Fibroblast of skin of left biceps (primary cell): ENCODE results near the gene ITGA7.

Experiments used
- DNase-seq, 2 experiments: peaks; one replicate each; pipeline ENCODE4 v3.0.0-alpha.2; 2013; ENCODE audit warnings: low read depth in 2 of 2

The ITGA7 gene

DNA sequence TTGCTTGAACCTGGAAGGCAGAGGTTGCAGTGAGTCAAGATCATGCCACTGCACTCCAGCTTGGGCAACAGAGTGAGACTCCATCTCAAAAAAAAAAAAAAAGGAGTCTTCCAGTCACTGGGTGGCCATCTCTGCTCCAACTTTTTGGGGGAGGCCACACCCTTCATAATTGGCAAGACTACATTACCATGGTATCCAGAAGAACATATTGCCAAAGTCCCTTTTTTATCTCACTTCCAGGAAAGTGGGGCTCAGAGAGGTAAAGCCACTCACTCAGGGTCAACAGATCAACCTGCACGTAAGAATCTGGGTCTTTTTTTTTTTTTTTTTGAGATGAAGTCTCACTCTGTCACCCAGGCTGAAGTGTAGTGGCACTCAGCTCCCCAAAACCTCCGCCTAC, 26.2 kb upstream of the ITGA7 start:
- no peak for DNase-seq

DNA sequence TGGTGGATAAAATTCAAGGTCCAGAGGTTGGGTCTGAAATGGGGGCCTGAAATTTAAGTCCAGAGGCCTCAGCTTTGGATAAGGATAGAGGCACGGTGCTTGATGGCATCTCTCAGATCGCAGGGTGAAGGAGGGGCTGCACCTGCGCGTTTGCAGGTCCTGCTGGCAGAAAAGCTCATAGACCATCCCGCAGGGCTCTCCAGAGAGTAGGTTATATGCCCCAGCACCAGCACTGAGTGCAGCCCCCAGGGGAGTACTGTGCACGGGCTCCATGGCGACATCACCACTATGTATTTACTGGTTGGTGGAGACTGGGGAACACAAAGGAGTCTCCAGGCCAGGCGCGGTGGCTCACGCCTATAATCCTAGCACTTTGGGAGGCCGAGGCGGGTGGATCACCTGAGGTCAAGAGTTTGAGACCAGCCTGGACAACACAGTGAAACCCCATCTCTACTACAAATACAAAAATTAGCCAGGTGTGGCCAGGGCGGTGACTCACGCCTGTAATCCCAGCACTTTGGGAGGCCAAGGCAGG, 25.4 kb upstream of the ITGA7 start:
- DNase-seq: no peak

DNA sequence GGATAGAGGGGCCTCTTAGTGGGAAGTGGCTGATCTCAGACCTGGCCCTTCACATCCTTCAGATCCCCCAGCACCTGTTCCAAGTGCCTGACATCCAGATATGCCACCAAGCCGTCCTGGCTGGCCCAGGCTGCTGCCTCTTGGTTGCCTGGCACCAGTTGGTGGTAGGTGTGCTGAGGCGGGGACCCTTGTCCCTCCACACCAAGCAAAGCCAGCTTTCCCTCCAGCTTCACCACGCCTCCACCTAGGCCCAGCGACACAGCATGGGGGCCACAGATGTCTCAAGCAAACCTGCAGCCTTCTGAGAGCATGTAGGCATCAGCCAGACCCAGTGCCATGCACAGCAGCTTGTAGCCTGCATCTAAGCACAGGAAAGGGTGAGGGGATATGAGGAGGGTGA, 24.6 kb upstream of the ITGA7 start:
- no peak for DNase-seq

DNA sequence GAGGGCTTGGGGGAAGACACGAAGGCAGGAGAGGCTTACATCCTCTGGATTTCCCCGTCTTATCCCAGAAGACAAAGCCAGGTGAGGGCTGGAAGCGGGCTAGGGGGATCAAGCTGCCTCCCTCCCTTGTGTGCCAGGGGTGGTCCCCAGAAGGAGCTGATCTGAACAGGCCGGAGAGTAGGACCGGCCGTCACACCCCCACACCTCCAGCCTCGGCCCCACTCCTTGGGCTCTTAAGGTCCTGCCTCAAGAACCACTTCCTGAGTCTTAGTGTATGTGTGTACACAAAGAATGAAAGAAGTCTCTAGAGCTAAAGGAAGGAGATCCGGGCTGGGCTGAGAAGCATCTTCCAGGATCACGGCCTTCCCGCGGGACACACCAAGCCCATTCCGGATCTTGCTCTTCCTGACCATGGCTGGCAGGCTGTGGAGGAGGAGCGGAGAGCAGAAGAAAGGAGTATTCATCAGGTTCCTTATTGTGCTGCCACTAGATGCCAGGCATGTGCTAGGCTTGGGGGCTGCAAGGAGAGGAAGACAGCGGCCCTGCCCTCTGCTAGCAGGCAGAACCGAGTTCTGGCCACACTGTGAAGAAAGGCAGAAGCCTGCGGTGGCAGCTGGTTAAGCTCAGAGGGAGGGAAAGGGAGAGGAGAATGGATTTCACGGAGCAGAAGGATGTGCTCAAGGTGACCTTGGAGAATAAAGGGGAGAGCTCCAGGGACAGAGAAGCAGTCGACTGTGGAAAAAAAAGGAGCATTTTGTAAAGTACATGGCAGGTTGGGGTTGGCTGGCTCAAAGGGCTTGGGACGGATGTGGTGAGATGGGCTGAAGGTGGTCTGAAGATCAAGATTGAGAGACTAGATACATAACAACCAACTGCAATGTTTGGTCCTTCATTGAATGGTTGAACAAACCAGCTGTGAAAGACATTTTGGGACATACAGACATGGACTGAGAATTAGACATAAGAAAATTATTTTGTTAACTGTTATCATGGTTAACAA, 22.4 kb upstream of the ITGA7 start:
- DNase-seq: no peak

DNA sequence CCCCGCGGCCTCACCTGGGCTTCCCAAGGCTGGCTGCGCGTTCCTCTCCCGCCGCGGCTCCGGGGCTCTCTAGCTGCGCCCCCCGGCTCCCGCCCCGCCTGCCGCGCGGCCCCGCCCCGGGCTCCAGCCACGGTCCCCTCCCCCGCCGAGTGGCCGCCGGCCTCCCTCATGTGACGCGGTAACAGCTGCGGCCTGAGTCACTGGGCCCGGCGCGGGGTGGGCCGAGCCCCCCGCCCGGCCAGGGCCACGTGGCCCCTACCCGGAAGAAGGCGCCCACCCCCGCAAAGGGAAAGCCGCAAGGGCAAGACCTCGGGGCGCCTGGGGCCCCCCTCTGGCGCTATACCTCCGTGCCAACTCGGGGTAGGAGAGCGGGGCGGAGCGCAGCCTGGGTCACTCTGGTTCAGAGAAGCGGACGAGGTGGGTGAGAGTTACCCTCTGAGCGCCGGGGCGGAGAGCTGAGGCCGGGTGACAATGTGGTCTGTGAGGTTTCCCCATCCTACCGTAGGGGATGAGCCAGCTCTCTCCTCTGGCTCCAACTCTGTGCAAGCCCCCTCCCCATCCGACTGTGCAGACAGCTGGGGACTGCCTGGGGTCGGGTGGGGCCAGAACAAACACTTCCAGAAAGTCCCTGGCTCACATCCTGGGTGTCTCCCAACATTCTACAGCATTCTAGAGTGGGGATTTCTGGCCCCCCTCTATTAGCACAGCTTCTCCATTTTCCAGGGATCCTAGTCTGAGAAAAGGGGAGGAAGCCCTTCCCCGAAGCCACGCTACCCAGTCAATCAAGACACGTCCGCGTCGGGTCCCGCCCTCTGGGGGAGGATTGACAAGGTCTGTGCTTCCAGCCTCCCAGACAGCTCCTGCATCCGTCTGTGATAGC, 21.5 kb upstream of the ITGA7 start, which contains the start of gene CD63:
TSS of gene CD63 (minus strand) at position 71 of the 880 bp plus-strand sequence. CDS start 668 bp downstream, outside the sequence.
- DNase-seq: peak; percentile 88

DNA sequence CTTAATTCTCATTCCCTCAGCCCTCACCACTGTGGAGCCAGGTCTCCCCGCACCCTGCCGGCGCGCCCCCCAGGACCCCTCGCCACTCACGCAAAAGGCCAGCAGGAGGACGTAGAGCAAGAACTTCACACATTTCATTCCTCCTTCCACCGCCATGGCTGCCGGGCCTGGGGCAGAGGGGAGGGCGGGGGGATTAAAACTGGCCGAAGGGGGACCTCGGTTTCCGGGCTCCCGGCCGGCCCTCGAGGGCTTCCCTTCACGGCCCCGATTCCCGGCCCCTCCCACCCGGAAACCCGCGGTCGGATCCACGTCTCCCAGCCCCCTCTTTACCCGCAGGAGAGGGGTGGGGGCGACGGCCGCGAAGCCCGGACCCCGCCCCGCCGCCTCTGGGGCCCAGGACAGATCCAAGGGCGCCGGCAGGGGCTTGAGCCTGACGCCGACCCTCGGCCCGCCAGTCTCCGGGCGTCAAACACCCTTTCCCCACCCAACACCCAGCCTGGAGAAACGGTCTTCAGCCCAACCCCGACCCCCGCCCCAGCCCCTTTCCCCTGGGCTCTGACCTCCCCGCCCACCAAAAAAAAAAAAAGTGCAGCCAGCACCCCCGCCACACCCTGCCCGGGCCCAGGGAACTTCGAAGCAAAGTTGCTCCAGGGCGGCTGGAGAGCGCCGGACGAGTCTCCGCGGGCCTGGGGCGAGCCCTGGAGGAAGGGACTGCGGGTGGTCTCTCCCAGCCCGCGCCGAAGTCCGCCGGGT, 20.7 kb upstream of the ITGA7 start:
- DNase-seq: no peak

DNA sequence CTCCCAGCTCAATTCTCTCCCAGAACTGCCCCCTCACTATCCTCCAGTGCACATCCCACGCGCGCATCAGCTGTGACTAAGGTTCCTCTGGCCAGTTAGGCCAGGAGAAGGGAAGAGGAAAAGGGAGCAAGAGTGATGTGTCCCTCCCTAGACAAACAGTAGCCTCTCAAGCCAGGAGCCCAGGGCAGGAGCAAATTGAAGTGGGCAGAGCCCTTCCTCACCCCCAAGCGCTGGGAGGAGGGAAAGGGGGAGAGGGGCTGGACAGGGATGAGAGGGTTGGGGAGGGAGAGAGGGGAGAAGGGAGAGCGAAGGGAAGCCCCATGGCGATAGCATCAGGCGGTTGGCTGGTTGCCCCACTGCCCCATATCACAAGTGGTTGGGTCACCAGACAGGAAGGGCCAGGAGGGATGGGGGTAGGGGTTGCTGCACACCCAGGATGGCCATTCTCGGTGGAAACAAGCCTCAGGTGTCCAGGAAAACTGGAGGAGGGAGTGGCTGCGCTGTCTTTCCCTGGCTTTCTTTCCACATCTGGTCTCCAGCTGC, 20.0 kb upstream of the ITGA7 start:
- DNase-seq: no peak

DNA sequence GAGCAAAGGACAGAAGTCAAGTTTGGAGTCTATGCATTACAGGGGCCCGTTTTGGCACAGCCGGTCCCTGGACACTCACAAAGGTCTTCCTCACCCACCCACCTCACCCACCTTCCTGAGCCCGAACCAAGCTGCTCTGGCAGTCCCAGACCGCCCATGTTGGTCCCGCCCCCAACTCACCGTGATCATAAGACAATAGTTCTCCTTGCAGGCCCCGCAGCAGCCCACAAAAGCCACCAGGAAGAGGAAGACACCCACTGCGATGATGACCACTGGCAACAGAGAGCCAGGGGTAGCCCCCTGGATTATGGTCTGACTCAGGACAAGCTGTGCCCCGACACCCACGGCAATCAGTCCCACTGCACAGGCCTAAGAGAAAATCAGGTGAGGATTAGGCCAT, 19.3 kb upstream of the ITGA7 start:
- no peak for DNase-seq

DNA sequence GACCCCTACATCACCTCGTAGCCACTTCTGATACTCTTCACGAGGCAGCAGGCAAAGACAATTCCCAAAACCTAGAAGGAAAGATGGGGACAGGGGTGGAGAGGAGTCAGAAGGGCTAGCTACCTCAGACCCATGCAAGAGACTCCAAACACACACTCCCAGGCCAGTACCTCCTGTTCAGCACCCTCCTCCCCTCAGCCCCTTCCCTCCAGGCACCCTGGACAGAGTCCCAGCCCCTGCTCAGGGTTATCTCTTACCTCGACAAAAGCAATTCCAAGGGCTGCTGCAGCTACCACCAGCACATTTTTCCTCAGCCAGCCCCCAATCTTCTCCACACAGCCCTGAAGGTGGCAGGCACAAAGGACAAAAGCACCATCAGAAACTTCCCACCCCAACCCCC, 17.9 kb upstream of the ITGA7 start:
- no peak for DNase-seq

DNA sequence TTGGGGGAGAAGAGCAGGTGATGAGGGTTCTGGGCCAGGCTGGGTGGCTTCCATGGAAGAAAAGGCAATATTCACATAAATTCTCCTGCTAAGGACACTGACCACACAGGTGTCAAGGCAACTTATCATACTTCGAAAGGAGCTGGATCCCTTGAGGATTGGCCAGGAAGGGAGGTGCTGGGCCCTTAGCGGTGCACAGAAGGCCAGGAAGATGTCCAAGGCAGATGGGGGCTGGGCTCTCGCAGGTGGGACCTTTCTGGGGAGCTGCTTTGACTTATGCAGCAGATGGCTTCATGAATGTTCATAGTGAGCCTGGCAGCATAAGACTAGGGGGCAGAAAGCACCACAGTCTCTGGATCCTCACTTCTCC, 17.2 kb upstream of the ITGA7 start:
- DNase-seq: no peak

DNA sequence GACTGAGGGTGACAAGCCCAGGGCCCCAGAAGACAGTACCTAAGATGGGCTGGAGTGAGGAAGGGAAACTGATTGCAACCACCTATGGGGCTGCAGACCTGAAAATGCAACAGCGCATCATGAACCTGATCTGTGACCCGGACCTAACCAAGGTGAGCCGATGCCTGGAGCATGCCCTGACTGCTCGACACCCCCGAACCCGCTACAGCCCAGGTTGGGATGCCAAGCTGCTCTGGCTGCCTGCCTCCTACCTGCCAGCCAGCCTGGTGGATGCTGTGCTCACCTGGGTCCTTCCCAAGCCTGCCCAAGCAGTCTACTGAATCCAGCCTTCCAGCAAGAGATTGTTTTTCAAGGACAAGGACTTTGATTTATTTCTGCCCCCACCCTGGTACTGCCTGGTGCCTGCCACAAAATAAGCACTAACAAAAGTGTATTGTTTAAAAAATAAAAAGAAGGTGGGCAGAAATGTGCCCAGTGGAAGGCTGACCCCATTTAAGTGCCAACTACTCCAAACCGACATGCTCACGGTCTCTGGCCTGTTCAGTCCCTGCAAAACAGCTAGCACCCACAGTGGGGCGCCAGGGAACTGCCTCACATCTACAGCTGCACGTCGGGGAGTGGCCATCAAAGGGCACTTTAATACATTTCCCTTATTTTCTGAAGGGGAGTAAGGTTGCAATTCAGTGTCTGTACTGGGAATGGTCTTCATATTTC, 16.7 kb upstream of the ITGA7 start:
- DNase-seq: no peak

DNA sequence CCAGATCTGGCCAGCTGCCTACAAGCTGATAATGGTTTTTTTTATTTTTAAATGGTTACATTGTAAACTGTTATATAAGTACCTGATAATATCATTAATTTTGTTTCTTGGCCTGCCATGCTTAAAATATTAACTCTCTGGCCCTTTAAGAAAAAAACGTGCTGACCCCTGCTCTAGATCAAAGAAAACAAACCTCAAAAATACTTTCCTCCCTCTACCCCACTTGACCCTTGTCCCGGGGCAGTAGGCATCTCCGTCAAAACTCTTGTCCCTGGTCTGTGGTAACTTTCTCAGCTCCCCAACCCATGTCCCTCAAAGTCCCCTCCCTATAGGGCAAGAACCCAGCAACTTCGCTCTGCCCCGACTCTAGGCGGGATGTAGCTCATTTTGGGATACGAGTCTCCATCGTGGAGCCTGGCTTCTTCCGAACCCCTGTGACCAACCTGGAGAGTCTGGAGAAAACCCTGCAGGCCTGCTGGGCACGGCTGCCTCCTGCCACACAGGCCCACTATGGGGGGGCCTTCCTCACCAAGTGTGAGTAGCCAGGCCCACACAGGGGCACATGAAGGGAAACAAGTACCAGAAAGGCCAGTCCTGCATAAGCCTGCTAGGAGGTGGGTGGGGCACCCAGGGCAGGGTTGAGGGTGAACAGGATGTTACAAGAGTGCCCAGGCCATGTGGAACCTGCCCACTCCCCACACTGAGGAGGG, 16.0 kb upstream of the ITGA7 start:
- DNase-seq: no peak

DNA sequence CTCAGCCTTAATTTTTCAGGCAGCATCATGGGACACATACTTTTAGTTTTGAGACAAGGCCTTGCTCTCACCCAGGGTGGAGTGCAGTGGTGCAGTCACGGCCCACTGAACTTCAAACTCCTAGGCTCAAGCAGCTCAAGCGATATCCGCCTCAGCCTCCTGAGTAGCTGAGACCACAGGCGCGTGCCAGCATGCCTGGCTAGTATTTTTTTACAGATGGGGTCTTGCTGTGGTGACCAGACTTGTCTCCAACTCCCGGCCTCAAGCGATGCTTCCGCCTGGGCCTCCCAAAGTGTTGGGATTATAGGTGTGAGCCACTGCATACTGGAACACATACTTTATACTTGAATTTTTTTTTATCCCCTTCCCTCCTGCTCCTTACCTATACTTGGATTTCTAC, 15.2 kb upstream of the ITGA7 start:
- DNase-seq: no peak

DNA sequence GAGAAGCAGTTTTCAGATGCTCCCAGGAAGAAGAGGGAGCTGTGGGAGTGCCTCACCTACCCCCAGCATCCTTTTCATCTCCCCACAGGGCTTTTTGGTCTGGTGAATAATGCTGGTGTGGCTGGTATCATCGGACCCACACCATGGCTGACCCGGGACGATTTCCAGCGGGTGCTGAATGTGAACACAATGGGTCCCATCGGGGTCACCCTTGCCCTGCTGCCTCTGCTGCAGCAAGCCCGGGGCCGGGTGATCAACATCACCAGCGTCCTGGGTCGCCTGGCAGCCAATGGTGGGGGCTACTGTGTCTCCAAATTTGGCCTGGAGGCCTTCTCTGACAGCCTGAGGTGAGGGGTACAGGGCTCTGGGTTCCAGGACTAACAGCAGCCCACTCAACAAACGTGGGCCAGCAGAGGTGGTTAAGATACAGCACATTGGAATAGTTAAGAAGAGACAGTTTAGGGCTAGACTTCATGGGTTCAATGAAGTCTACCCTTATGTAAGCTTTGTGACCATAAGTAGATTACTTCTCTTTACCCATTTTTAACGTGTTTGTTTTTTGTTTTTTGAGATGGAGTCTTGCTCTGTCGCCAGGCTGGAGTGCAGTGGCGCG, 14.0 kb upstream of the ITGA7 start:
- DNase-seq: no peak

DNA sequence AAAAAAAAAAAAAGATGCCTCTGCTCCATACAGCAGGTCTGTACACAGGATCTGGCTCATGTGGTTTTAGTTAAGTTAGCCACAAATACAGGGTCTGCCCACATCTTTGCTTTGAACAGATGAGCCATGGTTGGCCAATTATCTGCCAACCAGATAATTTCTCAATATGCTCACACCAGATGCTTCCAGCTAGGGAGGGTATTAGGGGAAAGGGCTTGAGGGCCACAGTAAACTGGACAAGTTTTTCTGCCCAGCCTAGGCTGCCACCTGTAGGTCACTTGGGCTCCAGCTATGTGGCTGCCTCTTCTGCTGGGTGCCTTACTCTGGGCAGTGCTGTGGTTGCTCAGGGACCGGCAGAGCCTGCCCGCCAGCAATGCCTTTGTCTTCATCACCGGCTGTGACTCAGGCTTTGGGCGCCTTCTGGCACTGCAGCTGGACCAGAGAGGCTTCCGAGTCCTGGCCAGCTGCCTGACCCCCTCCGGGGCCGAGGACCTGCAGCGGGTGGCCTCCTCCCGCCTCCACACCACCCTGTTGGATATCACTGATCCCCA, 13.3 kb upstream of the ITGA7 start:
- peak in 1 of 2 experiments; percentile 68 for DNase-seq

DNA sequence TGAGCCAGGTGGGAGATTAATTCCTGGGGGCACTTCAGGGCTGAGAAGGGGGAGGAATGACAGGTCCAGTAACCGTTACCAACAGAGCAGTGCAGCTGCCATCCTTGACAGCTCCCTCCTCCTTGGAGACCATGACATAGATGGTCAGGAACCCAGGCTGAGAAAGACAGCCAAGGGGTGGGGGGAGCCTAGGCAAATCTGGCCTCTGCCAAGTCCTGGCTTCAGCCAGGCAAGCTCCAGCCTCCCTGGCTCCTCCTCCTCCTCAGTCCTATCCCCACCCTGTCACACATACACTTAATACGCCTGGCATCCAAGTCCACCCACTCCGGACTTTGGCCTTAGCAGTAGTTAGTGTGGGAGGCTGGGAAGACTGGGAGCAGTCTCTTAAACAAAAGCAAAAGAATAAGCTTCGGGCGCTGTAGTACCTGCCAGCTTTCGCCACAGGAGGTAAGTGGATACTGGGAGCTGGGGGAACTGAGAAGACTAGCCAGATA, 12.4 kb upstream of the ITGA7 start, which contains the start of gene RDH5:
TSS of gene RDH5 (plus strand) at position 323 of the 494 bp plus-strand sequence. CDS start 792 bp downstream, outside the sequence.
- DNase-seq: no peak

DNA sequence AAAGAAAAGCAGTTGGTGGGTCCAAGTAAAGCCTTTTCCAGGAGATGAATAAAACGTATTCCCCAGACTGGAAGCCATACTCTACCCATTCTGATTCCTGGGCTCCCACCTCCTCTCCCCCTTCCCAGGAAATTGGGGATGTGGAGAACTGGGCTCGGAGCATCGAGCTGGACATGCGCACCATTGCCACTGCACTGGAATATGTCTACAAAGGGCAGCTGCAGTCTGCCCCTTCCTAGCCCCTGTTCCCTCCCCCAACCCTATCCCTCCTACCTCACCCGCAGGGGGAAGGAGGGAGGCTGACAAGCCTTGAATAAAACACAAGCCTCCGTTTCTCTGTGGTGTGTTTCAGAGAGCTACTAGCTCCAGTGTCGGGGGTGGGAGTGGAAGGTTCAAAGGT, 11.7 kb upstream of the ITGA7 start:
- DNase-seq: no peak

DNA sequence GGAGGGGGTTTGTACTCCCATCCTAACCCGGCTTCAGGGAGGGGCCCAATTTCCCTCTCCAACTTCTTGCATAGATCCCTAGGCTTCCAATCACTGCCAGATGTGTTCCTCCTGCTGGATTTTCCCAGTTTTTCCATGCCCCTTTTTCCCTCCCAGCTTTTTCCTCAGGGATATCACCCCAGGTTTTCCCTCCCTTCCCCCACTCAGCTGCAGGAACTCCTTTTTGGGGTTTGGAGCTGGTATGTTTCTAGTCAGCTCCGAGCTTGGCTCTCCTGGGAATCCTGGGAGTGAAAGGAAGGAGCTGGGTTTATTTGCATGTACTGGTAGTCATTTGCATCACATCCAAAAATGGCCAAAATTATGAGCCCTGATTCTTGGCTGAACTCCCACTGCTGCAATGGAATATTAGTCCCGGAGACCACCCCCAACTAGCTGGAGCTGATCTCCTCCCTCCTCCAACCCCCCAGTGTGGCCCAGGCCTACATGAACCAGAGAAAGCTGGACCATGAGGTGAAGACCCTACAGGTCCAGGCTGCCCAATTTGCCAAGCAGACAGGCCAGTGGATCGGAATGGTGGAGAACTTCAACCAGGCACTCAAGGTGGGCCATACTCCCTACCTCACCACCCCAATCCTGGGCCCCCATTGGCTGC, 11.0 kb upstream of the ITGA7 start:
- no peak for DNase-seq
